NB4 (cell line): Measurements from ENCODE around the gene SCP2.

ENCODE experiments used
- CTCF ChIP-seq: IDR thresholded peaks from one replicate; pipeline ENCODE4 v1.5.1; 2012; ENCODE audit warnings: low read depth, low read length
- MYC ChIP-seq: IDR thresholded peaks from 2 replicates; pipeline ENCODE4 v1.6.1; 2011; ENCODE audit warnings: low read depth, low read length
- POLR2A ChIP-seq: IDR thresholded peaks from 2 replicates; pipeline ENCODE4 v1.6.1; 2011; ENCODE audit warnings: mild to moderate bottlenecking; ENCODE audit not compliant: insufficient read length; ENCODE audit errors: extremely low read depth

- no peak for TF ChIP-seq CTCF
- no peak for TF ChIP-seq POLR2A
- TF ChIP-seq MYC = no peak
Measured at GRCh38 chr1:52918201-52918600, 8.9 kb upstream of the SCP2 start.
